PFSK-1 (cell line): ENCODE measurements around the gene IQCK.

Experiments used
- FOXP2 ChIP-seq: optimal IDR thresholded peaks from 2 replicates; pipeline ENCODE3; 2011; ENCODE audit warnings: borderline replicate concordance, control low read depth, inconsistent platforms; ENCODE audit not compliant: insufficient read depth; ENCODE audit errors: extremely low read length, extremely low read depth
- POLR2AphosphoS5 ChIP-seq: IDR thresholded peaks from 2 replicates; pipeline ENCODE4 v1.6.1; 2012; ENCODE audit warnings: low read depth, mild to moderate bottlenecking, control low read depth, low read length, moderate library complexity
- REST ChIP-seq, 2 experiments: IDR thresholded peaks; 2 replicates each; pipeline versions ENCODE4 v1.6.1 to v1.8.0; 2011 to 2012; ENCODE audit warnings: low read depth in 2 of 2, low read length in 2 of 2, control low read depth in 1 of 2, inconsistent platforms in 1 of 2, mild to moderate bottlenecking in 1 of 2, moderate library complexity in 1 of 2; ENCODE audit not compliant: insufficient read depth in 1 of 2
- SIN3A ChIP-seq: IDR thresholded peaks from 2 replicates; pipeline ENCODE4 v1.6.1; 2012; ENCODE audit warnings: mild to moderate bottlenecking, low read length, moderate library complexity, borderline replicate concordance; ENCODE audit not compliant: insufficient read depth
- TAF1 ChIP-seq: IDR thresholded peaks from 2 replicates; pipeline ENCODE4 v1.6.1; 2012; ENCODE audit warnings: low read length, control low read depth, borderline replicate concordance; ENCODE audit not compliant: insufficient read depth

GRCh38 chr16:19722269-19722952 is 4.3 kb downstream of the IQCK start:
- TF ChIP-seq POLR2AphosphoS5 (no peak), REST (IDR thresholded peaks at IDR 0.05; ENCODE audit: insufficient read depth in 1 of 2, low read depth in 2 of 2, low read length in 2 of 2) (no peak), FOXP2 (no peak), SIN3A (no peak), TAF1 (no peak)
